Activated CD8-positive, alpha-beta memory T cell treated with anti-CD3 and anti-CD28 coated beads for 36 hours (primary cell): Measurements from ENCODE around the gene FBXL14. TPM values are rescaled to one million over a fixed set of nuclear protein-coding genes. Genes with fewer than 3 reads are reported as not detected.

Source experiments
- CTCF ChIA-PET: fragments of 350-600 bp; sonication (Branson Sonifier 250); formaldehyde crosslinking; loops from one replicate; lab custom pipeline; 2021; ENCODE audit warnings: antibody characterized with exemption; lab: Charles Lee
- POLR2A ChIA-PET: fragments of 350-600 bp; sonication (Branson Sonifier 250); formaldehyde crosslinking; loops from one replicate; lab custom pipeline; 2021; ENCODE audit warnings: antibody characterized with exemption; lab: Charles Lee
- total RNA-seq, 2 experiments: library from RNA; stranded (reverse); gene quantifications; one replicate each; pipeline ENCODE4 v1.2.3, GENCODE V29; 2021

The FBXL14 gene
- total RNA-seq, 2 experiments from 2014 or later: 21.4 to 21.8 TPM

DNA sequence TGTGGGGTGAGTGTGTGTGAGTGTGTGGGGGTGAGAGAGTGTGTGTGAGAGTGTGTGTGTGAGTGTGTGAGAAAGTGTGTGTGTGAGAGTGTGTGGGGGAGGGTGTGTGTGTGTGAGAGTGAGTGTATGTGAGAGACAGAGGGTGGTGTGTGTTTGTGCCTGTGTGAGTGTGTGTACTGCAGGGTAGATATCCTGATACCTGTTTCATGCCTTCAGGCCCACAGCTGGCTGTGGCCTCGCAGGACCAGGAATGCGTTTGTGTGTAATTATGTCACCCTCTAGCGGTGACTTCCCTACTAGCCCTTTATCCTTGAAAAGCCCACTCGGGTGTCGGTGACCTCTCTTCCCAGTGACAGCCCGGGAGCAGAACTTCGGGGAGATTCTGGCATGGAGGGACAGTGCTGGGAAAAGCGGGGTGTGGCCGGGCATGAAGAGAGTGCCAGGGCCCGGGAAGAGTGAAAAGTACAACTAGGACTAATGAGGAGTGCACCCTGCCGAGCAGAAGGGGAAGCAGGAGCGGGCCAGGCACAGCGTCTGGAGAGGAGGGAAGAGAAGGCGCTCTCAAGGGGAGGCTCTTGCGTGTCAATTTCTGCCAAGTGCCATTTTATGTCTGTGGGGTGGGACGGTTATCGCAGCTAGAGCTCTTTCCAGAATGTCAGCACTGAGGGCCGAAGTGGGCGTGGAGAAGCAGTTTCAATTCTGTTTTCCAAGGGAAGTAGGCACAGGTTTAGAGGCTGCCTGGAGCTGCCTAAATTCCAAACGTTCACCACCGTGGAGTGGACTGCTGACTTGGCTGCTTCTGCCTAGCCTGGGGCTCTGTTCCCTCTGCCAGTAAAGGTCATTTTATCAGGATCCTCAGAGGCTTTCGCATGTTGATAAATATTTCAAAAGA lies 11.0 kb upstream of the FBXL14 start:
- CTCF ChIA-PET: interaction anchor here (0.5 to 1.7 kb wide), 8 partner anchors 8 to 513 kb away, joined by 3 to 8 read pairs (median 3); no protein-coding TSS in a partner anchor
- POLR2A ChIA-PET: interaction anchor here (0.9 kb wide), 1 partner anchor 12 kb away, joined by 3 read pairs; the partner anchor contains the start of gene FBXL14

DNA sequence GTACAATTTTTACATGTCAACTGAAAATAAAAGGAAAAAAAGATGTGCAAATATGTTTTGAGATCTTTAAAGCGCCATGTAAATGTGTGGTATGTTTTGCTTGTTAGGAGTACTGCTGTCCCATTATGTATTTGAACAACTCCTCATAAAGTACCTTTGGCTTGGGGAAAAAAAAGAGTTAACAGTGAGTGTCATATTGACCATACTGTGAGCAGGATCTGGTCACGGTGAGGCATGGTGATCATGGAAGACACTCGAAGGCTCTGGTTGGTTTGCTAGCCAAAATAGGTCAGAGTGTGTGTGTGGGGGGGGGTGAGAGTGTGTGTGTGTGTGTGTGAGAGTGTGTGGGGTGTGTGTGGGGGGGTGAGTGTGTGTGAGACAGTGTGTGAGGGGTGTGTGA lies 10.1 kb upstream of the FBXL14 start:
- CTCF ChIA-PET: interaction anchor here (1.0 to 2.9 kb wide), 3 partner anchors 10 to 21 kb away, joined by 3 to 13 read pairs (median 5); no protein-coding TSS in a partner anchor
- POLR2A ChIA-PET: no interaction called here

DNA sequence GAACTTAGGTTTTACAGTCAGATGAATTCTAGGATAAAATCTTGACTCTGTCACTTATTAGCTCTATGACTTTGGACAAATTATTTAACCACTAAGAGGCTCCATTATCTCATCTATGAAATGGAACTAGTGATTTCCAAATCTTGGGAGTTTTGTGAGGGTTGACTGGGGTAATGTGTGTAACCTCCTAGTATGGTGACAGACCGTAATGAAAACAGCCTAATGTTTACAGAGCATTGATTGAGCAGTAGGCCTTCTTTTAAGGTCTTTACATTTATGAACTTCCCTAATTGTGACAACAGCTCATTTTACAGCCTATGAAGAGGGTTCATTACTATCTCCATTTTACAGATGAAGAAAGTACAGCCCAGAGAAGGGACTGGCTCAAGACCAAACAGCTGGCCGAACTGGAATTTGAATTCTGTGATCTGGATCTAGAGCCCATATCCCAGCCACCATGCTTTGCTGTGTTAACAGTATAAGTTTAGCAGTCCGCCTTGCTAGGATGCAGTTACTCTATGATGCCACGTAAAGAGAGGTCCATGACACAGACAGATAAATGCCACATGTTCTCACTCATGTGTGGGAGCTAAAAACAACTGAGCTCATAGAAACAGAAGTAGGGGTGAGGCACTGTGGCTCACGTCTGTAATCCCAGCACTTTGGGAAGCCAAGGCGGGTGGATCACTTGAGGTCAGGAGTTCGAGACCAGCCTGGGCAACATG lies 9.1 kb upstream of the FBXL14 start:
- ChIA-PET CTCF (interaction anchor here (0.7 to 3.2 kb wide), 6 partner anchors 11 to 485 kb away, joined by 3 to 18 read pairs (median 4); no protein-coding TSS in a partner anchor), POLR2A (interaction anchor here (0.8 kb wide), 1 partner anchor 9 kb away, joined by 3 read pairs; the partner anchor contains the start of gene FBXL14)

DNA sequence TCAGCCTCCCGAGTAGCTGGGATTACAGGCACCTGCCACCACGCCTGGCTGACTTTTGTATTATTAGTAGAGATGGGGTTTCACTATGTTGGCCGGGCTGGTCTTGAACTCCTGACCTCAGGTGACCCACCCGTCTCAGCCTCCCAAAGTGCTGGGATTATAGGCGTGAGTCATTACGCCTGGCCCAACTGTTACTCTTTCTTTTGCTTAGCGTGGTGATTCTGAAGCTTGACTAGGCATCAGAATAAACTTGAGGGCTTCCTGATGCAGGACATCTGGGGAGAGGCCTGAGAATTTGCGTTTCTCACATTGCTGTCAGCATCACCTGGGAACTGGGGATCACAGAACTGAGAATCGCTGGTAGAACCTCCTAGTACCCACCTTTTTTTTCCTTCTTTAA lies 8.3 kb upstream of the FBXL14 start:
- ChIA-PET CTCF (interaction anchor here (0.7 to 3.2 kb wide), 4 partner anchors 10 to 58 kb away, joined by 3 to 18 read pairs (median 8); no protein-coding TSS in a partner anchor), POLR2A (interaction anchor here (0.8 kb wide), 1 partner anchor 8 kb away, joined by 3 read pairs; the partner anchor contains the start of gene FBXL14)

DNA sequence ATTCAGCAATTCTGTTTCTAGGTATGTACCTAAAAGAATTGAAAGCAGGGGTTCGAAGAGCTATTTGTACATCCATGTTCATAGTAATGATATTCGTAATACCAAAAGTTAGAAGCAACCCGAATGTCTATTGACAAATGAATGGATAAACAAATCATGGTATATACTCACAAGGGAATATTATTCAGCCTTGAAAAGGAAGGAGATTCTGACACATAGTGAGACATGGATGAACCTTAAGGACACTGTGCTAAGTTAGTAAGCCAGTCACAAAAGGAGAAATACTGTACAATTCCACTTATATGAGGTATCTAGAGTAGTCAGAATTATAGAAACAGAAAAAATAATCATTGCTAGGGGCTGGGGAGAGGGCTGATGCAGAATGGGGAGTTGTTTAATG lies 4.4 kb upstream of the FBXL14 start:
- POLR2A ChIA-PET: interaction anchor here (0.6 kb wide), 1 partner anchor 33 kb away, joined by 3 read pairs; no protein-coding TSS in a partner anchor
- CTCF ChIA-PET: no interaction called here

DNA sequence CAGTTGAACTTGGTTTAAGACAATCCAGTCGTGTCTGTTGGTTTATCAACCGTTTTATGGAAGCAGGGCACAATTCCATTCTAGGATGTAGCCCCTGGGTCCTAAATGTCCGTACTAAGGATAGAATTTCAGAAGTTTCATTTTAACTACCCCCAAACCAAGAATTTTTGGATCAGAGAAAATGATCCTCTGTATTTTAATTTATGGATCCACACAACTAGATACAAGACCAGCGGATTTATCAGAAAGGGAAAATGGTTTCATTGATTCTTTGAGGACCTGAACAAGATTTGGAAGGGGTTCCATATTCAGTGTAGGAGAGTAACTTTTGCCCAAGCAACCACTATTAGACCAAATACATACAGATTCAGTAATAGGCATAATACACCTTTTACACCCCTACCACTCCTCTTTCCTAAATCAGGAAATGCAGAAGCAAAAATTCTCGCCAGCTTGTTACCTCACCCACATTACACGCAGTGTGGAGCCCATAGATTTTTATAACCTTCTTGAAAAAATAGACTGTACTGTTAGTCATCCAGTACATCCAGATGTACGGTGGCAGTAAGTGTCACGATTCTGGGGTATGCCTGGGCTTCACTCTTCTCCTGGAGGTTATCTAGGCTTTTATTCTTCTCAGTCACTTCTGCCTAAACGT lies 1.4 kb upstream of the FBXL14 start:
- ChIA-PET POLR2A (no interaction called here), CTCF (no interaction called here)

DNA sequence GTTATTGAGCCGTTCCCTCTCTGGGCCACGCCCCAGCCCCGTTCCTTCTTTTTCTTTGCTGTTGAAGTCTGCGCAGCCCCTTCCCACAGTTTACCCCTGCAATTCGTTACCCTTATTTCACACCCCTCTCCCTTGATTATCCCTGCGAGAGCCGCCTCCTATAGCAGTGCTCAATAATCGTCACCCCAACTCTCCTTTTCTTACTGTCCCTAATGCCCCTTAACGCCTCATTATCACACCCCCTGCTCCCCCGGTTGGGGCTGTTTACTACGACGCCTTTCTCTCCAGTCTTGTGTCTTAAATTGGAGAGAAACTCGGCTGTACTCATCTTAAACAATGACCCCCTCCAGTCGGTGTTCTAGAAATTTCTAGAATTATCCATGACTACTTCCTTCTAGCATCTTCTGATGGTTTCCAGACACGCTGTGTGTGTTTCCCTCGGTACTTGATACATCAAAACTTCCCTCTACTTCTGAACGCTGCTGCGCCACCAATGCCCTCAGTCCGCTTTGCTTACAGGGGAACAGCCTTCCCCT lies 713 bp upstream of the FBXL14 start:
- ChIA-PET POLR2A (interaction anchor here (0.9 to 1.1 kb wide), 2 partner anchors 8 to 646 kb away, joined by 3 to 4 read pairs; partner anchors contain the start of gene RAD52), CTCF (interaction anchor here (1.0 kb wide), 1 partner anchor 10 kb away, joined by 3 read pairs; no protein-coding TSS in a partner anchor)

DNA sequence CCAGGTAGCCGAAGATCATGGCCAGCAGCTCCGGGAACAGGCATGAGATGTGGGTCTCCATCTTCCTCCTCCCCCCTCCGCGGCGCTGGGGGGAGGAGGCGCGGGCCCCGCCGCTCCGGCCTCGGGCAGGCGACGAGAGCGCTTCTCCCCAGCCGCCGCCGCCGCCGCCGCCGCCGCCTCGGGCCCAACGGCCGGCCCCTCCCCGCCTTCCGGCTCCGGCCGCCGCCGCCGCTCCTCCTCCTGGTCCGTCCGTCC lies 448 bp downstream of the FBXL14 start:
- ChIA-PET CTCF (interaction anchor here (0.6 to 2.9 kb wide), 3 partner anchors 9 to 773 kb away, joined by 3 to 18 read pairs (median 12); no protein-coding TSS in a partner anchor), POLR2A (interaction anchor here (0.6 to 1.5 kb wide), 3 partner anchors 12 to 952 kb away, joined by 3 to 5 read pairs (median 3); partner anchors contain the start of gene ADIPOR2)

DNA sequence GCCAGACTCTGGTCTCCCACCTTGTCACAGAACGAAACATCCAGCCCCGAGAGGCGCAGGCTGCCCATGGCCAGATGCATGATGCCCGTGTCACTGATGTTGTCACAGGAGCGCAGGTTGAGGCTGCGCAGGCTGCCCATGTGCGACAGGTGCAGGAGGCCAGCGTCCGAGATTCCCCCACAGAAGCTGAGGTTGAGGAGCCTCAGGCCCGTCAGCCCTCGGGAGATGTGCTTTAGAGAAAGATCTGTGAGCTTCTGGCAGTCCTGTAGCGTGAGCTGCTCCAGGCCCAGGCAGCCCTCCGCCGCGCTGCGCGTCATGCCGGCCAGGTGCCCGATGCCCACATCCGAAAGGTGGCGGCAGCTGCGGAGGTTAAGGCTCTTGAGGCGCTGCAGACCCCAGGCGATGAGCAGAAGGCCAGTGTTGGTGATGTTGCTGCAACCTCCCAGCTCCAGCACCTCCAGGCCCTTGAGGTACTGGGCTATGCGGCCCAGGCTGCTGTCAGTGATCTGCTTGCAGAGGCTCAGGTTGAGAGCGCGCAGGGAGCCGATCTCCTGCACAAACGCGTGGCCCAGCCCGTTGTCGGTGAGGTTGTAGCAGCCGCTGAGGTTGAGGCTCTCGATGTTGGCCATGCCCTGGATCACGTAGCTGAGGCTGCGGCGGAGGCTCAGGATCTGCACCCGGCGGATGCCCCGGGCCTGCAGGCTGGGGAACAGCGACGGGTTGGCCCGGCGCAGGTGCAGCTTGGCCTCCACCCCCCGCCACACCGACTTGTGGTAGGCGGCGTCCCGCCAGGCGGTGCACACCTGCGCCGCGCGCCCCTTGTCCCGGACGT lies 991 bp downstream of the FBXL14 start:
- ChIA-PET POLR2A (interaction anchor here (0.5 to 1.5 kb wide), 4 partner anchors 13 to 1375 kb away, joined by 3 to 5 read pairs (median 3); partner anchors contain the start of gene ADIPOR2), CTCF (interaction anchor here (0.5 to 2.9 kb wide), 6 partner anchors 9 to 773 kb away, joined by 3 to 18 read pairs (median 8); no protein-coding TSS in a partner anchor)

DNA sequence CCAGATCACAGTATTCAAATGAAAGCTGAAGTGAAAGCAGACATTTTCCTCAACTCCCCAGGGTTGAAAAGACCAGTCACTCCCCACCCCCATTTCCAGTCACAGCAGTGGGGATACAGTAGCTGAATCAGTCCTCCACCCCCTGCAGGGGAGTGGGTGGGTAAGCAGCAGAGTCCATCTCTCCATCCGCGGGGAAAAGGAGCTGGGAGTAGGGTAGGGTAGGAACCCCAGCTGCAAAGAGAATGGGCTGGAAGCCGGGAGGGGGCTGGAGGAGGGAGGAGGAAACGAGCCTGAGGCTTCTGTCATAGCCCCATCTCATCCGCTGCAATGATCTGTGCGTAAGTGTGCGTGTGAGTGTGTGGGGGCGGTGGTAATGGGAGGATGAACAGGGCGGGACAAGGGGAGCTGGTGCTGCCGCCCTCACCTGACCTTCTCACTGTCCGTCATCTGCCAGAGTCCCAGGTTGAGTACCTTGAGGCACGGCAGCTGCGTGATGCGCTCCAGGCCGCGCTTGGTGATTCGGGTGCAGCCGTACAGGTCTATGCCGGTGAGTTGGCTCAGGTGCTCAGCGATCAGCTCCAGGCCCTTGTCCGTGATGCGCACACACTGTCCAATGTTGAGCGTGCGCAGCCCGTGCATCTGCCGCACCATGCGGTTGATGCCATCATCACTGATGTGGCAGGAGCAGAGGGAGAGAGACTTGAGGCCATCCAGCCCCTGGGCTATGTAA lies 1.8 kb downstream of the FBXL14 start:
- CTCF ChIA-PET: interaction anchor here (0.5 to 2.9 kb wide), 6 partner anchors 9 to 739 kb away, joined by 4 to 18 read pairs (median 8); no protein-coding TSS in a partner anchor
- POLR2A ChIA-PET: interaction anchor here (0.5 to 1.0 kb wide), 4 partner anchors 601 to 1376 kb away, joined by 3 to 4 read pairs (median 3); no protein-coding TSS in a partner anchor

DNA sequence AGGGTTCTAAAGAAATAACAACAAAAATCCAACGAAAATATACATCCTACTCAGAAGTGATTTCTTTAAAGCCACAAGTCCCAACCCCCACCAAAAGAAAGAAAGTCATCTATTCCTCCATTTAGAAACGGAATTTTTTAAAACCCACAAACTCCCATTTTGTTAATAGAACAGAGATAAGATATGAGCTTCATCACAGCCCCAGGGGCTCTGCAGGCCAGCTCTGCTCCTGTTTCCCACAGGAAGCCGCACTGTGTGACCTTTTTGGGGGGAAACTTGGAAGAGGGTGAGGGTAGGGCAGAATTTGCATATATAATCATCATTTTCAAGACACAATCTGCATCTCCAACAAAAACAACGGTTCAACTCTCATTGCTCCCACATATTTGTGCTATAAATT lies 2.8 kb downstream of the FBXL14 start:
- CTCF ChIA-PET: interaction anchor here (1.2 to 2.9 kb wide), 2 partner anchors 11 to 474 kb away, joined by 4 to 18 read pairs; no protein-coding TSS in a partner anchor
- POLR2A ChIA-PET: no interaction called here

DNA sequence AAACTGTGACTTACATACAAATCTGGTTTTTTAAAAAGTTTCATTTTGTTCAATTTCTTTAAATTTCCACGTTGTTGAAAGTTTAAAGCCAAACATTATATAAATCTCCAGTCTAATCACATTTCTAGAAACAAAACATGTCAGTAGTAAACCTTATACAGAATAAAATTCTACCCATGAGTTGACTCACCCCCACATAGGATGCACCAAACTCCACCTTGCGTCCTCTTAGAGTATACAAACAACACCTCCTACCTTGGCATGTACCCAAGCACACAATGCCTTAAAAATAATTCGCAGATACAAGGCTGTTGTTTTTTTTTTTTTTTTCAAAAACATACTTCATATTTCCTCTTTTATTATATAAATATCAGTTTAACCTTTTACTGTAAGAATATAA lies 3.3 kb downstream of the FBXL14 start:
- POLR2A ChIA-PET: interaction anchor here (0.5 kb wide), 1 partner anchor 579 kb away, joined by 3 read pairs; no protein-coding TSS in a partner anchor
- CTCF ChIA-PET: interaction anchor here (1.2 to 2.9 kb wide), 2 partner anchors 12 to 473 kb away, joined by 4 to 18 read pairs; no protein-coding TSS in a partner anchor

DNA sequence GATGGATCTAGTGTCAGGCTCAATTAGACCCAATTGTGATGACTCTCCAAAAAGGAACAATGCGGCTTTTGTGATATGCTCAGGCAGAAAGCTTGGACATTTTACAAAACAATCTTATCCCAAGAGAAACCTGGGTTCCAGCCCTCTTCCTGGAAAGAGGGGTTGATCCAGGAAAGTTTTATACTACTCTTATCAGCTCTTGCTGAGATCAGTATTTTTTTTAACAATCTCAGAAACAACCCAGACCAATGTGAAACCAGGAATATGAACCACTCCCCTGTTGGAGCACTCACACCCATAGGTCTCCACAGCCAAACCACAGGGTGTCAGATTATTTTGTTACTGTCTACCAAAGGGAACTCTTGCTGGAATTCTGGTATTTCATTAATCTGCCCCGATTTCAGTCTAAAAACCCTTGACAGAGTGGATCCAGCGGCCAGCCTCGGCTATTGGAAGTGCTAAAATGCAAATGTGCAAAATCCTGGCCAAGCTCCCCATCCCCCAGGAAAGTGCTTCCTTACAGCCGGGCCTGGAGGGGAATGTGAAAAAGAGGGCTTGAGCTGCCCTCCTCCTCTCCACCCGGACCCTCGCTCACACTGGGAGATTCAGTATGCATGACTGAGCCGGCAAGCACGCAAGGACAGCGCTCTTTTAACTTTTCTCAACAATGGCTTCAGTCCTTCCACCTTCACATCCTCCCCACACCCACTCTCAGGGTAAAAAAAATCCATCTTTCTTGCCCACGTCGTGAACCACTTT lies 4.0 kb downstream of the FBXL14 start:
- CTCF ChIA-PET: interaction anchor here (0.8 kb wide), 1 partner anchor 13 kb away, joined by 4 read pairs; no protein-coding TSS in a partner anchor
- POLR2A ChIA-PET: interaction anchor here (0.5 kb wide), 1 partner anchor 578 kb away, joined by 3 read pairs; no protein-coding TSS in a partner anchor

DNA sequence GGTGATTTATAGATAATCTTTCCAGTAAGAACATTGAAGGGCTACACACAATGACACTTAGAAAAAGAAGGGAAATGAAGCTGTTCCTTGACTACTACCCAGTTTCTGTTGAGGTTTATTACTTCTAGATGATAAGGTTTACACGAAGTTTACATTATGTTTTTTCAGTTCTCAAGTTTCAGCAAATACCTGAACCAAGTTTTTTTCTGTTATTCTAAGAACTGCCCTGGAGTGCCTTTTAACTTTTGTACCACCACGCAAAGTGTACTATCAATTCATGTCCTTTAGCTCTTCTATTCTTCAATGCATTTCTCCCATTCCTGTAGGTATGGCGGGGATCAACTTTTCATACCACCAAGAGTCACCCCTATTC lies 5.8 kb downstream of the FBXL14 start:
- POLR2A ChIA-PET: no interaction called here
- CTCF ChIA-PET: interaction anchor here (1.2 kb wide), 1 partner anchor 470 kb away, joined by 5 read pairs; no protein-coding TSS in a partner anchor

DNA sequence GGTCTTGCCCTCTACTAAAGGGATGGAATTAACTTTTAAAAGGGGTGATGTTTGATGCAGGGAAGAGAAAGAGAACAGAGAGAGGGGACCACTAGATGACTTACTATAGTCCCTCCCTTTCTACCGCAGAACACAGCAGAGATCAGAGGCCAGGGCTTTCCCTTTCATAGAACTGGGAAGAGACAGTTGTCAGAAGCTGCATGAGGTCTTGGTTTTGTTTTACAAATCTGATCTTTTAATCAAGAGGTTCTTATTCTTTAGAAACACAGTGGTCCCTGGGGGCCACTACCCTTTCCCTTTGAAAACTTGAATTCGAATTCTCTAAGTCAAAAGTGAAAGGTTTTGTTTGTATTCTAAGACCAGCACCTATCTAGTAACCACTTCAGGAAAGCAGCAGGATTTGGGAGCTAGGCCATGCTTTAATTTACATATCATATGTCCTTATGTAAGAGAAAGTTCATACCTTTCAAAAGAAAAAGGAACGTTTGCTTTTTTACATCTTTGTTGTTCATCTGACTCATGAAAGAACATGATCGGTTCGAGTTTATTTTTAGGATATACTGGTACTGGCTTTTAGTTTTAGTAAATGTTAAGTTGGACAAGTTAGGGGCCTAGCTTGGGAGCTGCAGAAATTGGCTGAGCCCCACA lies 6.3 kb downstream of the FBXL14 start:
- ChIA-PET CTCF (interaction anchor here (1.2 to 1.5 kb wide), 2 partner anchors 470 kb away, joined by 4 to 5 read pairs; no protein-coding TSS in a partner anchor), POLR2A (no interaction called here)
